Measurements from ENCODE around the gene SCGB2B2. TPM values are rescaled to one million over a fixed set of nuclear protein-coding genes. Genes with fewer than 3 reads are reported as not detected.

Gene SCGB2B2
- polyA plus RNA-seq, 1 of the 3 experiments (the other 2 are of a cell fraction): 0.03 TPM

GRCh38 chr19:34711890-34712289 lies 34.9 kb upstream of the SCGB2B2 start:
- TF ChIP-seq TAF1 (IDR thresholded peaks at IDR 0.05; ENCODE audit: borderline replicate concordance, low read depth, low read length) (no peak), EZH2phosphoT487 (IDR thresholded peaks at IDR 0.05; ENCODE audit: borderline replicate concordance, low read depth) (no peak), ELF1 (IDR thresholded peaks at IDR 0.05) (no peak), RAD21 (IDR thresholded peaks at IDR 0.05; ENCODE audit: low read length) (no peak), EP300 (IDR thresholded peaks at IDR 0.05; ENCODE audit: borderline replicate concordance in 1 of 2, low read depth in 1 of 2, low read length in 1 of 2) (no peak), FOSL2 (IDR thresholded peaks at IDR 0.05; ENCODE audit: borderline replicate concordance, low read depth) (no peak)
- 35% methylated on average over 6 of the region's 6 CpGs for WGBS (ENCODE audit: low lambda C conversion rate)
- CTCF ChIA-PET: interaction anchor here (0.6 to 7.1 kb wide), 24 partner anchors 9 to 934 kb away, joined by 3 to 73 read pairs (median 4); partner anchors contain the start of gene ZNF302

GRCh38 chr19:34707661-34708060 lies 30.7 kb upstream of the SCGB2B2 start:
- TF ChIP-seq SMC3 (IDR thresholded peaks at IDR 0.05; ENCODE audit: low read depth, low read length) (no peak), NRF1 (IDR thresholded peaks at IDR 0.05; ENCODE audit: low read depth, low read length) (no peak), SIN3A (IDR thresholded peaks at IDR 0.05; ENCODE audit: borderline replicate concordance, low read depth, low read length) (no peak), REST (IDR thresholded peaks at IDR 0.05; ENCODE audit: low read depth, low read length) (no peak), CTCF (IDR thresholded peaks at IDR 0.05) (no peak), ZBTB33 (IDR thresholded peaks at IDR 0.05; ENCODE audit: borderline replicate concordance, low read depth) (no peak), MEF2A (IDR thresholded peaks at IDR 0.05; ENCODE audit: borderline replicate concordance, low read depth) (no peak), USF2 (IDR thresholded peaks at IDR 0.05; ENCODE audit: borderline replicate concordance, low read depth, low read length) (no peak), TAF1 (IDR thresholded peaks at IDR 0.05; ENCODE audit: borderline replicate concordance, low read depth, low read length) (no peak), EP300 (IDR thresholded peaks at IDR 0.05; ENCODE audit: borderline replicate concordance in 1 of 2, low read depth in 1 of 2, low read length in 1 of 2) (no peak), EZH2phosphoT487 (IDR thresholded peaks at IDR 0.05; ENCODE audit: borderline replicate concordance, low read depth) (no peak)
- CTCF ChIA-PET: interaction anchor here (7.1 kb wide), 1 partner anchor 69 kb away, joined by 73 read pairs; no protein-coding TSS in a partner anchor
- Histone ChIP-seq H3K9ac (no peak overlapping the region), H3K4me3 (ENCODE audit: low read depth in 2 of 2, low read length in 1 of 2) (no peak overlapping the region), H3K9me3 (no peaks in the 10 kb centered on the region; the same call in 1 of the 2 replicates), H3K4me1 (ENCODE audit: control insufficient read depth in 1 of 2, insufficient read depth in 2 of 2, low read depth in 1 of 2, low read length in 1 of 2) (no peaks in the 10 kb centered on the region), H3K4me2 (no peak overlapping the region), H3K27me3 (ENCODE audit: insufficient read depth) (no peaks in the 10 kb centered on the region), H3K79me2 (ENCODE audit: insufficient read depth) (no peaks in the 10 kb centered on the region), H3K9me2 (no peaks in the 10 kb centered on the region), H3F3A (replicated peaks; ENCODE audit: insufficient read depth) (no peaks in the 10 kb centered on the region), H4K20me1 (ENCODE audit: insufficient read depth) (no peaks in the 10 kb centered on the region), H3K36me3 (replicated peaks in 1 of 2; ENCODE audit: control insufficient read depth in 1 of 2, insufficient read depth in 2 of 2, low read length in 1 of 2) (no peaks in the 10 kb centered on the region), H3K27ac (ENCODE audit: low read depth in 2 of 2, low read length in 1 of 2) (no peak overlapping the region), H2AFZ (ENCODE audit: low read depth) (no peak overlapping the region)
- POLR2A ChIA-PET: interaction anchor here (0.6 kb wide), 1 partner anchor 29 kb away, joined by 3 read pairs; no protein-coding TSS in a partner anchor
- 10% methylated on average over 2 of the region's 2 CpGs for WGBS (ENCODE audit: low lambda C conversion rate)
- DNase-seq: no peak

More at GRCh38 chr19:34711890-34712289, 34.9 kb upstream of the SCGB2B2 start:
- POLR2A ChIA-PET: interaction anchor here (0.7 kb wide), 1 partner anchor 14 kb away, joined by 5 read pairs; no protein-coding TSS in a partner anchor
- Histone ChIP-seq H3K9me3 (no peaks in the 10 kb centered on the region), H3K27ac (ENCODE audit: low read depth in 2 of 2, low read length in 1 of 2) (no peak overlapping the region), H3K36me3 (replicated peaks in 1 of 2; ENCODE audit: control insufficient read depth in 1 of 2, insufficient read depth in 2 of 2, low read length in 1 of 2) (no peaks in the 10 kb centered on the region), H3K27me3 (ENCODE audit: insufficient read depth) (no peaks in the 10 kb centered on the region), H3F3A (replicated peaks; ENCODE audit: insufficient read depth) (no peaks in the 10 kb centered on the region), H3K4me3 (ENCODE audit: low read depth in 2 of 2, low read length in 1 of 2) (no peak overlapping the region), H2AFZ (ENCODE audit: low read depth) (no peak overlapping the region), H3K4me1 (ENCODE audit: control insufficient read depth in 1 of 2, insufficient read depth in 2 of 2, low read depth in 1 of 2, low read length in 1 of 2) (no peaks in the 10 kb centered on the region), H4K20me1 (ENCODE audit: insufficient read depth) (no peaks in the 10 kb centered on the region), H3K9ac (no peak overlapping the region), H3K9me2 (no peaks in the 10 kb centered on the region), H3K4me2 (no peak overlapping the region), H3K79me2 (ENCODE audit: insufficient read depth) (no peaks in the 10 kb centered on the region)
- no peak for DNase-seq

Measured in SK-N-SH (cell line).